Left lung (tissue), 10 donors: Measurements from ENCODE around the gene ADAMTSL4. TPM values are rescaled to one million over a fixed set of nuclear protein-coding genes. Genes with fewer than 3 reads are reported as not detected.

Experiments used
- ATAC-seq: fragments of 200-7000 bp; cut with Tn5 transposase; one replicate; pipeline ENCODE4 v1.9.1; 2020; ENCODE audit warnings: moderate library complexity
- DNase-seq, 4 donors: peaks; one replicate each; pipeline ENCODE4 v3.0.0-alpha.2; 2013 to 2020
- H3K27ac ChIP-seq, 2 donors: fragments of 200-600 bp; sonication (generic) in 1 of 2; one replicate each; pipeline versions ENCODE4 v1.5.0 to v1.8.0; 2020 to 2021
- H3K27me3 ChIP-seq, 2 donors: fragments of 200-600 bp; sonication (generic) in 1 of 2; one replicate each; pipeline versions ENCODE4 v1.5.0 to v1.8.0; 2020 to 2021
- H3K36me3 ChIP-seq, 2 donors: fragments of 200-600 bp; sonication (generic) in 1 of 2; one replicate each; pipeline versions ENCODE4 v1.5.0 to v1.8.0; 2020 to 2021
- H3K4me1 ChIP-seq, 2 donors: fragments of 200-600 bp; one replicate each; pipeline ENCODE4 v1.8.0; 2021
- H3K4me3 ChIP-seq, 2 donors: fragments of 200-600 bp; sonication (generic) in 1 of 2; one replicate each; pipeline versions ENCODE4 v1.5.0 to v1.8.0; 2020 to 2021; ENCODE audit warnings: mild to moderate bottlenecking in 1 of 2
- H3K9me3 ChIP-seq, 2 donors: fragments of 200-600 bp; sonication (generic) in 1 of 2; one replicate each; pipeline versions ENCODE4 v1.5.0 to v1.8.0; 2020 to 2021
- intact Hi-C, 2 donors: fragments of 100-400 bp; cut with DNase I; formaldehyde crosslinking; loops; one replicate each; pipeline versions ENCODE4 v1.11.2 to v1.14.2; 2022
- polyA plus RNA-seq, 6 donors: library from polyadenylated mRNA; unstranded; fragments of 120-200 nt; gene quantifications; one replicate each; pipeline ENCODE4 v1.2.1, GENCODE V29; 2013; ENCODE audit not compliant: insufficient read length in 6 of 6
- total RNA-seq, 2 donors: library from RNA; stranded (reverse); fragmentation: NEBNext Ultra II Directional; extraction: Animal tissue kit (Norgen Biotek cat#: 25700); gene quantifications; one replicate each; pipeline ENCODE4 v1.2.1, GENCODE V29; 2021
- TF ChIP-seq, protein P1 (sequence below), 2 donors: fragments of 200-600 bp; sonication (generic) in 1 of 2; IDR thresholded peaks; one replicate each; pipeline versions ENCODE4 v1.5.0 to v1.8.0; 2021; ENCODE audit warnings: antibody characterized with exemption in 2 of 2
- donor health status: DM: no; HTN: yes; CAD: no.
- donor health status: DM: no; HTN: no; CAD: no.

The ADAMTSL4 gene
- total and polyA plus RNA-seq, 8 donors = 13.0 to 76.0 (median 20.1) TPM

GRCh38 chr1:150546294-150546937 is 2.8 kb upstream of the ADAMTSL4 start:
- no peak for ATAC-seq
- Histone ChIP-seq H3K4me3 (no peak overlapping the region), H3K9me3 (no peaks in the 10 kb centered on the region), H3K4me1 (peaks cover 20 to 36% of the 10 kb centered on the region in 2 donors), H3K36me3 (no peaks in the 10 kb centered on the region), H3K27ac (no peak overlapping the region), H3K27me3 (peaks cover 0 to 4% of the 10 kb centered on the region in 2 donors)
- no peak for DNase-seq
- TF ChIP-seq, protein P1, sequence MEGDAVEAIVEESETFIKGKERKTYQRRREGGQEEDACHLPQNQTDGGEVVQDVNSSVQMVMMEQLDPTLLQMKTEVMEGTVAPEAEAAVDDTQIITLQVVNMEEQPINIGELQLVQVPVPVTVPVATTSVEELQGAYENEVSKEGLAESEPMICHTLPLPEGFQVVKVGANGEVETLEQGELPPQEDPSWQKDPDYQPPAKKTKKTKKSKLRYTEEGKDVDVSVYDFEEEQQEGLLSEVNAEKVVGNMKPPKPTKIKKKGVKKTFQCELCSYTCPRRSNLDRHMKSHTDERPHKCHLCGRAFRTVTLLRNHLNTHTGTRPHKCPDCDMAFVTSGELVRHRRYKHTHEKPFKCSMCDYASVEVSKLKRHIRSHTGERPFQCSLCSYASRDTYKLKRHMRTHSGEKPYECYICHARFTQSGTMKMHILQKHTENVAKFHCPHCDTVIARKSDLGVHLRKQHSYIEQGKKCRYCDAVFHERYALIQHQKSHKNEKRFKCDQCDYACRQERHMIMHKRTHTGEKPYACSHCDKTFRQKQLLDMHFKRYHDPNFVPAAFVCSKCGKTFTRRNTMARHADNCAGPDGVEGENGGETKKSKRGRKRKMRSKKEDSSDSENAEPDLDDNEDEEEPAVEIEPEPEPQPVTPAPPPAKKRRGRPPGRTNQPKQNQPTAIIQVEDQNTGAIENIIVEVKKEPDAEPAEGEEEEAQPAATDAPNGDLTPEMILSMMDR (IDR thresholded peaks at IDR 0.05) = no peak
- intact Hi-C loops = no loop called here

DNA sequence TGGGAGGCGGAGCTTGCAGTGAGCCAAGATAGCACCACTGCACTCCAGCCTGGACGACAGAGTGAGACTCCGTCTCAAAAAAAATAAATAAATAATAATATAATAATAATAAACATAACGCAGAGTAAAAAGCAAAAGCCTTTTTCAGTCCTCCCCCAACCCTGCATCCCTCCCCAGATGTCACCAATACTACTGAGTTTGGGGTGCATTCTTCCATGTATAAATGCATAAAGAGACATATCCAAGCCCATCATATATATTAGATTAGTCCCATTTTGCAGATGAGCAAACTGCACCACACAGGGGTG is 930 bp upstream of the ADAMTSL4 start:
- intact Hi-C loops = no loop called here
- ATAC-seq (no peak), DNase-seq (no peak)
- Histone ChIP-seq H3K27me3 (peaks cover 0 to 4% of the 10 kb centered on the region in 2 donors), H3K36me3 (no peaks in the 10 kb centered on the region), H3K9me3 (no peaks in the 10 kb centered on the region), H3K27ac (peak overlapping the region; percentile 87 to 89), H3K4me1 (peaks cover 35 to 55% of the 10 kb centered on the region in 2 donors), H3K4me3 (peak overlapping the region; percentile 41 to 58)
- TF ChIP-seq, protein P1 (IDR thresholded peaks at IDR 0.05) = no peak

- peaks cover 0 to 13% of the 10 kb centered on the region in 2 donors for H3K36me3 ChIP-seq
- ATAC-seq (peak; percentile 2), DNase-seq (peak in 1 of 4 donors; percentile 82)
- TF ChIP-seq, protein P1 (IDR thresholded peaks at IDR 0.05) = no peak
- peak overlapping the region; percentile 87 to 89 for H3K27ac ChIP-seq
- peaks cover 0 to 4% of the 10 kb centered on the region in 2 donors for H3K27me3 ChIP-seq
- no peaks in the 10 kb centered on the region for H3K9me3 ChIP-seq
- H3K4me3 ChIP-seq = peak overlapping the region; percentile 44 to 58
- H3K4me1 ChIP-seq = peaks cover 35 to 64% of the 10 kb centered on the region in 2 donors
- intact Hi-C loops = no loop called here
These were observed 451 bp downstream of the ADAMTSL4 start for GRCh38 chr1:150549496-150550221.

DNA sequence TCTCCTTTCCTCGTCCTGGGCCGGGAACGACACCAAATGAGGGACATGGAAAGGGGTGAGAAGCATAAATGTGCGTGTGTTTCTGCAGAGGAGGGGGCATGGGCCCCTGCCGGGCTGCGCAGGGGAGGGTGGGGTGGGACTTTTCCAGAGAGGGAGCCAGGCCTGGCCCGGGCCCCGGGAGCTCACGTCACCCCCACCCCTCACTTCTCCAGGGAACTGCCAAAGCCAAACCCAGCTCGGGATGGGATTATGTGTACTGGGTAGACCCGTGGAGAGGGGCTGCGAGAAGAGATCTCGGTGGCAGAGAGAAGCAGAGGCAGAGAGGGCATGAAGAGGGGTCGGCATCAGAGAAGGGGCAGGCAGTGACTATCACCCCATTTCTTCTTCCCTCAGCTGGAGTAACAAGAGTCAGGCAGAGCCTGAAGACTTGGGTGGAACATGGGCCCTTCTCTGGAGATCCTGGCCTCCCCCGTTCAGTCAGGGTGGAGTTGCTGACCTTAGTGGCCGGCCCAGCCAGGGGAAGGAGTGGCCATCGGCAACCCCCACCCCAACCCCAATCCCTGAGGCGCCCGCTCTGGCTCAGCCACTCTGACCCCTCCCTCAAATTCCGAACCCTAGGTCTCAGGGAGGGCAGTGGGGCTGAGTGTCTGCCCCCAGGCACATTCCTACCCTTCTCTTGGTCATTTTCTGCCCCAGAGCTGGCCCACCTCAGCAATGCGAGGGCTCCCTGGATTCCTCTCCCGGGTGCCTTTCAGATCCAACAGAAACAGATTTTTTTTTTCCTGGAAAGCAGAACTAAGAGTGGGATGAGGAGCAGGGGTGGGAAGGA is 1.2 kb downstream of the ADAMTSL4 start:
- Histone ChIP-seq H3K9me3 (no peaks in the 10 kb centered on the region), H3K36me3 (peaks cover 0 to 21% of the 10 kb centered on the region in 2 donors), H3K27ac (peak overlapping the region; percentile 85 to 89), H3K4me1 (peaks cover 35 to 64% of the 10 kb centered on the region in 2 donors), H3K4me3 (peak overlapping the region; percentile 44 to 58), H3K27me3 (peaks cover 0 to 4% of the 10 kb centered on the region in 2 donors)
- TF ChIP-seq, protein P1 (IDR thresholded peaks at IDR 0.05) = no peak
- DNase-seq = peak in 1 of 4 donors; percentile 66
- ATAC-seq = peak; percentile 2
- intact Hi-C loops = no loop called here
